IMR-90 (cell line): ENCODE results near the gene IKZF4. TPM values are rescaled to one million over a fixed set of nuclear protein-coding genes. Genes with fewer than 3 reads are reported as not detected.

Source experiments
- ATAC-seq: fragments of 200-7000 bp; cut with Tn5 transposase; 2 replicates; pipeline ENCODE4 v1.9.1; 2020; ENCODE audit warnings: low read depth, mild to moderate bottlenecking, moderate library complexity
- BruUV-seq: library from RNA; stranded (reverse); fragments of 400-500 nt; replicated peaks from 2 replicates; lab custom pipeline; 2021; lab: Mats Ljungman, UMichigan
- CTCF ChIA-PET: fragments of 300-600 bp; formaldehyde crosslinking; extraction: SDS; loops from one replicate; lab custom pipeline; 2021; ENCODE audit warnings: antibody characterized with exemption; lab: Yijun Ruan, JAX
- POLR2A ChIA-PET: fragments of 300-600 bp; sonication (Branson Sonifier 250); formaldehyde crosslinking; loops from one replicate; lab custom pipeline; 2022; ENCODE audit warnings: antibody characterized with exemption; ENCODE audit not compliant: unreplicated experiment; lab: Charles Lee
- DNase-seq: peaks from one replicate; pipeline ENCODE4 v3.0.0; 2013
- H2AFZ ChIP-seq: replicated peaks from 2 replicates; pipeline ENCODE3; 2013; ENCODE audit warnings: low read length, mild to moderate bottlenecking; ENCODE audit not compliant: poor library complexity
- H2AK5ac ChIP-seq: 2 replicates; pipeline ENCODE4 v1.6.1; 2013; ENCODE audit warnings: low read depth, low read length, inconsistent platforms
- H2AK9ac ChIP-seq: replicated peaks from 2 replicates; pipeline ENCODE3; 2013; ENCODE audit warnings: mild to moderate bottlenecking, low read depth, low read length, moderate library complexity; ENCODE audit not compliant: poor library complexity
- H2BK120ac ChIP-seq: 2 replicates; pipeline ENCODE4 v1.6.1; 2013; ENCODE audit warnings: low read depth, low read length, inconsistent platforms
- H2BK15ac ChIP-seq: 3 replicates; pipeline ENCODE4 v1.6.1; 2013; ENCODE audit warnings: low read depth, low read length, inconsistent platforms
- H2BK20ac ChIP-seq: 2 replicates; pipeline ENCODE4 v1.6.1; 2013; ENCODE audit warnings: low read depth, mild to moderate bottlenecking, inconsistent platforms, low read length, moderate library complexity
- H2BK5ac ChIP-seq: 2 replicates; pipeline ENCODE4 v1.6.1; 2013; ENCODE audit warnings: mild to moderate bottlenecking, low read depth, low read length, inconsistent platforms; ENCODE audit not compliant: poor library complexity, severe bottlenecking
- H3K14ac ChIP-seq: replicated peaks from 2 replicates; pipeline ENCODE4 v1.6.1; 2013; ENCODE audit warnings: low read depth, low read length, inconsistent platforms
- H3K18ac ChIP-seq: 2 replicates; pipeline ENCODE4 v1.6.1; 2013; ENCODE audit warnings: low read depth, low read length, control low read depth
- H3K23ac ChIP-seq: 2 replicates; pipeline ENCODE4 v1.6.1; 2013; ENCODE audit warnings: low read depth, low read length, inconsistent platforms
- H3K27ac ChIP-seq: 2 replicates; pipeline ENCODE4 v1.5.1; 2013; ENCODE audit warnings: mild to moderate bottlenecking, control low read depth, low read length; ENCODE audit not compliant: insufficient read depth
- H3K27me3 ChIP-seq: 2 replicates; pipeline ENCODE4 v1.6.1; 2013; ENCODE audit warnings: low read length; ENCODE audit not compliant: control insufficient read depth, insufficient read depth
- H3K36me3 ChIP-seq: 2 replicates; pipeline ENCODE4 v1.6.1; 2013; ENCODE audit warnings: low read length, mixed read lengths; ENCODE audit not compliant: control insufficient read depth, insufficient read depth
- H3K4ac ChIP-seq: 2 replicates; pipeline ENCODE4 v1.6.1; 2013; ENCODE audit warnings: low read depth, low read length, inconsistent platforms
- H3K4me1 ChIP-seq: 2 replicates; pipeline ENCODE4 v1.6.1; 2013; ENCODE audit warnings: low read length, mixed read lengths; ENCODE audit not compliant: control insufficient read depth, insufficient read depth
- H3K4me2 ChIP-seq: 2 replicates; pipeline ENCODE4 v1.6.1; 2013; ENCODE audit warnings: low read depth, mild to moderate bottlenecking, control low read depth, low read length, moderate library complexity
- H3K4me3 ChIP-seq: 2 replicates; pipeline ENCODE4 v1.5.1; 2013; ENCODE audit warnings: low read depth, mild to moderate bottlenecking, control low read depth, low read length, moderate library complexity; ENCODE audit not compliant: insufficient read depth
- H3K56ac ChIP-seq: 2 replicates; pipeline ENCODE4 v1.6.1; 2013; ENCODE audit warnings: low read length, inconsistent platforms; ENCODE audit not compliant: insufficient read depth; ENCODE audit errors: extremely low read depth
- H3K79me1 ChIP-seq, 2 experiments: 2 replicates each; pipeline ENCODE4 v1.6.1; 2013; ENCODE audit warnings: low read length in 2 of 2, inconsistent platforms in 1 of 2, low read depth in 1 of 2
- H3K9ac ChIP-seq: 2 replicates; pipeline ENCODE4 v1.6.1; 2013; ENCODE audit warnings: low read depth, low read length, control low read depth
- H3K9me1 ChIP-seq: 2 replicates; pipeline ENCODE4 v1.6.1; 2013; ENCODE audit warnings: low read length, inconsistent platforms; ENCODE audit not compliant: insufficient read depth
- H3K9me3 ChIP-seq: 2 replicates; pipeline ENCODE4 v1.6.1; 2013; ENCODE audit warnings: low read length; ENCODE audit not compliant: control insufficient read depth, insufficient read depth
- H4K20me1 ChIP-seq: 2 replicates; pipeline ENCODE4 v1.6.1; 2013; ENCODE audit warnings: low read length, inconsistent platforms; ENCODE audit not compliant: insufficient read depth
- H4K5ac ChIP-seq: 2 replicates; pipeline ENCODE4 v1.6.1; 2013; ENCODE audit warnings: mild to moderate bottlenecking, low read depth, low read length, control low read depth
- H4K8ac ChIP-seq, 2 experiments: 2 replicates each; pipeline ENCODE4 v1.6.1; 2013; ENCODE audit warnings: low read depth in 2 of 2, low read length in 2 of 2, control low read depth in 1 of 2, inconsistent platforms in 1 of 2
- H4K91ac ChIP-seq: 2 replicates; pipeline ENCODE4 v1.6.1; 2013; ENCODE audit warnings: low read depth, low read length, inconsistent platforms; ENCODE audit not compliant: insufficient read depth
- BHLHE40 ChIP-seq: fragments of 150-350 bp; IDR thresholded peaks from 2 replicates; pipeline ENCODE4 v1.6.1; 2016; ENCODE audit warnings: mild to moderate bottlenecking, low read depth, low read length
- CEBPB ChIP-seq: IDR thresholded peaks from 2 replicates; pipeline ENCODE4 v1.6.1; 2012; ENCODE audit warnings: low read depth, low read length, improper control_type of control experiment
- CHD1 ChIP-seq: IDR thresholded peaks from 2 replicates; pipeline ENCODE4 v1.6.1; 2012; ENCODE audit warnings: low read depth, low read length, improper control_type of control experiment
- ELK1 ChIP-seq: fragments of 150-350 bp; IDR thresholded peaks from 2 replicates; pipeline ENCODE4 v1.6.1; 2016; ENCODE audit warnings: low read depth, mild to moderate bottlenecking, low read length, moderate library complexity, borderline replicate concordance
- FOS ChIP-seq: fragments of 150-350 bp; IDR thresholded peaks from 2 replicates; pipeline ENCODE4 v1.6.1; 2016; ENCODE audit warnings: low read depth, low read length
- MAFK ChIP-seq: IDR thresholded peaks from 2 replicates; pipeline ENCODE4 v1.6.1; 2012; ENCODE audit warnings: low read depth, low read length, improper control_type of control experiment
- MAZ ChIP-seq: IDR thresholded peaks from 2 replicates; pipeline ENCODE4 v1.6.1; 2012; ENCODE audit warnings: low read depth, mild to moderate bottlenecking, low read length, improper control_type of control experiment, moderate library complexity, borderline replicate concordance
- MXI1 ChIP-seq: IDR thresholded peaks from 2 replicates; pipeline ENCODE4 v1.6.1; 2012; ENCODE audit warnings: low read depth, mild to moderate bottlenecking, low read length, moderate library complexity, borderline replicate concordance
- NFE2L2 ChIP-seq: fragments of 150-350 bp; IDR thresholded peaks from 2 replicates; pipeline ENCODE4 v1.6.1; 2016; ENCODE audit warnings: low read depth, mild to moderate bottlenecking, low read length
- POLR2A ChIP-seq: IDR thresholded peaks from 2 replicates; pipeline ENCODE4 v1.6.1; 2012; ENCODE audit warnings: mild to moderate bottlenecking, low read depth, low read length
- RAD21 ChIP-seq: IDR thresholded peaks from 2 replicates; pipeline ENCODE4 v1.6.1; 2012; ENCODE audit warnings: low read length, improper control_type of control experiment
- RCOR1 ChIP-seq: IDR thresholded peaks from 2 replicates; pipeline ENCODE4 v1.6.1; 2012; ENCODE audit warnings: mild to moderate bottlenecking, low read length, improper control_type of control experiment; ENCODE audit not compliant: insufficient replicate concordance
- RFX5 ChIP-seq: IDR thresholded peaks from 2 replicates; pipeline ENCODE4 v1.8.0; 2012; ENCODE audit warnings: low read depth, mild to moderate bottlenecking, low read length, moderate library complexity
- SMC3 ChIP-seq: fragments of 150-350 bp; IDR thresholded peaks from 2 replicates; pipeline ENCODE4 v1.6.1; 2016; ENCODE audit warnings: low read depth, mild to moderate bottlenecking, antibody characterized with exemption, low read length, moderate library complexity
- WGBS, 2 experiments: methylation state at CpG; one replicate each; pipeline versions ENCODE4 v1.1.5 to v1.1.7; 2013; ENCODE audit warnings: missing lambda C conversion rate in 2 of 2; ENCODE audit not compliant: insufficient read length in 1 of 2; ENCODE audit errors: extremely low coverage in 2 of 2; 5-methylcytosine and 5-hydroxymethylcytosine counted together
- dilution Hi-C: fragments of 300-500 bp; cut with HindIII; formaldehyde crosslinking; loops from one replicate; pipeline ENCODE4 v1.14.3; 2018; ENCODE audit warnings: low sequenced_read_pairs; ENCODE audit not compliant: unreplicated experiment
- in situ Hi-C: fragments of 300-500 bp; cut with MboI; formaldehyde crosslinking; loops from 3 replicates; pipeline ENCODE4 v1.14.3; 2019; ENCODE audit warnings: low sequenced_read_pairs, inconsistent platforms, mixed read lengths
- intact Hi-C: fragments of 100-400 bp; cut with micrococcal nuclease; formaldehyde crosslinking; loops from 2 replicates; pipeline ENCODE4 v1.10.0; 2022
- polyA plus RNA-seq, 3 experiments: library from polyadenylated mRNA; depleted of rRNA; stranded (reverse); fragments of >200 nt; gene quantifications; 2 replicates each; pipeline ENCODE4 v1.2.3, GENCODE V29; 2012; ENCODE audit warnings: low replicate concordance in 1 of 3
- total RNA-seq: library from RNA; depleted of rRNA; stranded (reverse); fragments of >200 nt; gene quantifications from 2 replicates; pipeline ENCODE4 v1.2.3, GENCODE V29; 2012
- TF ChIP-seq, protein P1 (sequence below): conservative IDR thresholded peaks from 2 replicates; pipeline ENCODE4 v1.5.1; 2012; ENCODE audit warnings: mild to moderate bottlenecking, low read depth, low read length, improper control_type of control experiment
- TF ChIP-seq, protein P2 (sequence below): fragments of 150-350 bp; IDR thresholded peaks from 2 replicates; pipeline ENCODE4 v1.6.1; 2017; ENCODE audit warnings: mild to moderate bottlenecking, antibody characterized with exemption, low read length, low read depth

The IKZF4 gene
- total and polyA plus RNA-seq, 2 of the 4 experiments (the other 2 are of a cell fraction) = 1.8 to 7.1 TPM

- Histone ChIP-seq H2BK15ac (peak overlapping the region; percentile 4; the same call in 1 of the 3 replicates), H3K9me3 (no peaks in the 10 kb centered on the region), H4K91ac (no peak overlapping the region), H3K36me3 (no peaks in the 10 kb centered on the region), H4K5ac (no peak overlapping the region), H2AFZ (no peak overlapping the region), H3K79me1 (no peaks in the 10 kb centered on the region), H3K27me3 (no peaks in the 10 kb centered on the region), H3K56ac (no peak overlapping the region), H4K8ac (no peak overlapping the region), H2AK9ac (no peak overlapping the region), H2BK120ac (no peak overlapping the region), H3K9me1 (no peaks in the 10 kb centered on the region), H3K23ac (no peak overlapping the region), H3K14ac (no peak overlapping the region), H3K9ac (no peak overlapping the region), H4K20me1 (no peaks in the 10 kb centered on the region), H3K27ac (no peak overlapping the region), H3K18ac (no peak overlapping the region), H3K4me2 (no peak overlapping the region), H2BK5ac (no peak overlapping the region), H3K4me1 (no peaks in the 10 kb centered on the region; the same call in 1 of the 2 replicates), H2AK5ac (no peak overlapping the region), H3K4me3 (no peak overlapping the region), H3K4ac (no peak overlapping the region), H2BK20ac (no peak overlapping the region)
- ATAC-seq = no peak
- in situ Hi-C loops = no loop called here
- POLR2A ChIA-PET = interaction anchor here (1.2 kb wide), 1 partner anchor 55 kb away, joined by 8 read pairs; no protein-coding TSS in a partner anchor
- CTCF ChIA-PET = interaction anchor here (0.6 to 1.0 kb wide), 2 partner anchors 15 to 24 kb away, joined by 3 to 4 read pairs; no protein-coding TSS in a partner anchor
- no peak for DNase-seq
- TF ChIP-seq BHLHE40 = no peak
- no peak for TF ChIP-seq SMC3
- no peak for TF ChIP-seq MXI1
- TF ChIP-seq CEBPB = no peak
- no peak for TF ChIP-seq NFE2L2
- TF ChIP-seq, protein P1, sequence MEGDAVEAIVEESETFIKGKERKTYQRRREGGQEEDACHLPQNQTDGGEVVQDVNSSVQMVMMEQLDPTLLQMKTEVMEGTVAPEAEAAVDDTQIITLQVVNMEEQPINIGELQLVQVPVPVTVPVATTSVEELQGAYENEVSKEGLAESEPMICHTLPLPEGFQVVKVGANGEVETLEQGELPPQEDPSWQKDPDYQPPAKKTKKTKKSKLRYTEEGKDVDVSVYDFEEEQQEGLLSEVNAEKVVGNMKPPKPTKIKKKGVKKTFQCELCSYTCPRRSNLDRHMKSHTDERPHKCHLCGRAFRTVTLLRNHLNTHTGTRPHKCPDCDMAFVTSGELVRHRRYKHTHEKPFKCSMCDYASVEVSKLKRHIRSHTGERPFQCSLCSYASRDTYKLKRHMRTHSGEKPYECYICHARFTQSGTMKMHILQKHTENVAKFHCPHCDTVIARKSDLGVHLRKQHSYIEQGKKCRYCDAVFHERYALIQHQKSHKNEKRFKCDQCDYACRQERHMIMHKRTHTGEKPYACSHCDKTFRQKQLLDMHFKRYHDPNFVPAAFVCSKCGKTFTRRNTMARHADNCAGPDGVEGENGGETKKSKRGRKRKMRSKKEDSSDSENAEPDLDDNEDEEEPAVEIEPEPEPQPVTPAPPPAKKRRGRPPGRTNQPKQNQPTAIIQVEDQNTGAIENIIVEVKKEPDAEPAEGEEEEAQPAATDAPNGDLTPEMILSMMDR = no peak
- no peak for TF ChIP-seq RAD21
- TF ChIP-seq MAFK = no peak
- TF ChIP-seq, protein P2, sequence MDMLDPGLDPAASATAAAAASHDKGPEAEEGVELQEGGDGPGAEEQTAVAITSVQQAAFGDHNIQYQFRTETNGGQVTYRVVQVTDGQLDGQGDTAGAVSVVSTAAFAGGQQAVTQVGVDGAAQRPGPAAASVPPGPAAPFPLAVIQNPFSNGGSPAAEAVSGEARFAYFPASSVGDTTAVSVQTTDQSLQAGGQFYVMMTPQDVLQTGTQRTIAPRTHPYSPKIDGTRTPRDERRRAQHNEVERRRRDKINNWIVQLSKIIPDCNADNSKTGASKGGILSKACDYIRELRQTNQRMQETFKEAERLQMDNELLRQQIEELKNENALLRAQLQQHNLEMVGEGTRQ = no peak
- no peak for TF ChIP-seq RFX5
- no peak for TF ChIP-seq RCOR1
- no peak for TF ChIP-seq FOS
- TF ChIP-seq ELK1 = no peak
- no peak for TF ChIP-seq POLR2A
- no peak for TF ChIP-seq CHD1
- TF ChIP-seq MAZ = no peak
- 89% methylated on average over 3 of the region's 5 CpGs; no CpG with 5 or more reads in 1 of the 2 experiments for WGBS, 2 experiments
- dilution Hi-C loops = no loop called here
- intact Hi-C loops = no loop called here
- BruUV-seq = no TSS peak
Measured at GRCh38 chr12:56061982-56062381, 41.1 kb downstream of the IKZF4 start.
